Measurements from ENCODE around the gene NEMP1.
"Not testable (repeated sequence)": the region's sequence is repeated elsewhere in the genome, so short reads cannot be mapped to it uniquely, and the experiment has no call there.

NEMP1 gene

GRCh38 chr12:57086493-57087009, 8.0 kb upstream of the NEMP1 start:
- Histone ChIP-seq H3K4me3 (replicated peaks; ENCODE audit: low read depth, low read length) (peak overlapping the region; percentile 84), H3K36me3 (ENCODE audit: control insufficient read depth, insufficient read depth, low read length) (peaks cover 2% of the 10 kb centered on the region), H3K27me3 (replicated peaks; ENCODE audit: control insufficient read depth, insufficient read depth, low read length) (no peaks in the 10 kb centered on the region)
- peak; percentile 58 for TF ChIP-seq CTCF (IDR thresholded peaks at IDR 0.05; ENCODE audit: insufficient read depth, low read length, poor library complexity, severe bottlenecking)
- peak; percentile 72 for DNase-seq (ENCODE audit: extremely low read depth, insufficient read length)

GRCh38 chr12:57085999-57086492, 7.5 kb upstream of the NEMP1 start:
- TF ChIP-seq CTCF (IDR thresholded peaks at IDR 0.05; ENCODE audit: insufficient read depth, low read length, poor library complexity, severe bottlenecking), result no peak
- no peaks in the 10 kb centered on the region for H3K36me3 ChIP-seq (ENCODE audit: control insufficient read depth, insufficient read depth, low read length)
- H3K4me3 ChIP-seq (replicated peaks; ENCODE audit: low read depth, low read length), result peak overlapping the region; percentile 84
- no peak for DNase-seq (ENCODE audit: extremely low read depth, insufficient read length)
- no peaks in the 10 kb centered on the region for H3K27me3 ChIP-seq (replicated peaks; ENCODE audit: control insufficient read depth, insufficient read depth, low read length)

GRCh38 chr12:57080855-57081254, 2.3 kb upstream of the NEMP1 start:
- Histone ChIP-seq H3K36me3 (ENCODE audit: control insufficient read depth, insufficient read depth, low read length) (peaks cover 2% of the 10 kb centered on the region; the same call in 1 of the 2 replicates), H3K27me3 (replicated peaks; ENCODE audit: control insufficient read depth, insufficient read depth, low read length) (no peaks in the 10 kb centered on the region), H3K4me3 (replicated peaks; ENCODE audit: low read depth, low read length) (no peak overlapping the region)
- no peak for DNase-seq (ENCODE audit: extremely low read depth, insufficient read length)
- no peak for TF ChIP-seq CTCF (IDR thresholded peaks at IDR 0.05; ENCODE audit: insufficient read depth, low read length, poor library complexity, severe bottlenecking)

- Histone ChIP-seq H3K36me3 (ENCODE audit: control insufficient read depth, insufficient read depth, low read length) (peaks cover 2% of the 10 kb centered on the region; the same call in 1 of the 2 replicates), H3K4me3 (replicated peaks; ENCODE audit: low read depth, low read length) (no peak overlapping the region), H3K27me3 (replicated peaks; ENCODE audit: control insufficient read depth, insufficient read depth, low read length) (no peaks in the 10 kb centered on the region)
- no peak for TF ChIP-seq CTCF (IDR thresholded peaks at IDR 0.05; ENCODE audit: insufficient read depth, low read length, poor library complexity, severe bottlenecking)
- DNase-seq (ENCODE audit: extremely low read depth, insufficient read length), result no peak
Measured at GRCh38 chr12:57079821-57080220, 1.2 kb upstream of the NEMP1 start.

GRCh38 chr12:57073566-57074450, 4.8 kb downstream of the NEMP1 start:
- not testable (repeated sequence) for H3K27me3 ChIP-seq (replicated peaks; ENCODE audit: control insufficient read depth, insufficient read depth, low read length); DNase-seq (ENCODE audit: extremely low read depth, insufficient read length); H3K36me3 ChIP-seq (ENCODE audit: control insufficient read depth, insufficient read depth, low read length); H3K4me3 ChIP-seq (replicated peaks; ENCODE audit: low read depth, low read length)

GRCh38 chr12:57072661-57073060, 5.9 kb downstream of the NEMP1 start:
- DNase-seq (ENCODE audit: extremely low read depth, insufficient read length), result no peak
- no peak overlapping the region for H3K4me3 ChIP-seq (replicated peaks; ENCODE audit: low read depth, low read length)

More at GRCh38 chr12:57072661-57073060, 5.9 kb downstream of the NEMP1 start:
- H3K27me3 ChIP-seq (replicated peaks; ENCODE audit: control insufficient read depth, insufficient read depth, low read length), result no peaks in the 10 kb centered on the region
- no peak for TF ChIP-seq CTCF (IDR thresholded peaks at IDR 0.05; ENCODE audit: insufficient read depth, low read length, poor library complexity, severe bottlenecking)
- peaks cover 2% of the 10 kb centered on the region for H3K36me3 ChIP-seq (ENCODE audit: control insufficient read depth, insufficient read depth, low read length)
